ES-I3 (cell line): ENCODE results near the gene ARHGAP40.
"Not testable (repeated sequence)": the region's sequence is repeated elsewhere in the genome, so short reads cannot be mapped to it uniquely, and the experiment has no call there.

Experiments used
- H3K36me3 ChIP-seq: 2 replicates; pipeline ENCODE4 v1.6.1; 2013; ENCODE audit warnings: mild to moderate bottlenecking, low read length, control low read depth, moderate library complexity; ENCODE audit not compliant: insufficient read depth
- H3K4me1 ChIP-seq: 2 replicates; pipeline ENCODE4 v1.6.1; 2013; ENCODE audit warnings: mild to moderate bottlenecking, control low read depth, low read length; ENCODE audit not compliant: insufficient read depth
- H3K9ac ChIP-seq: 2 replicates; pipeline ENCODE4 v1.6.1; 2013; ENCODE audit warnings: low read depth, mild to moderate bottlenecking, low read length, moderate library complexity
- H3K9me3 ChIP-seq: 2 replicates; pipeline ENCODE4 v1.6.1; 2013; ENCODE audit warnings: mild to moderate bottlenecking, low read length, moderate library complexity; ENCODE audit not compliant: control insufficient read depth, insufficient read depth

ARHGAP40 gene

DNA sequence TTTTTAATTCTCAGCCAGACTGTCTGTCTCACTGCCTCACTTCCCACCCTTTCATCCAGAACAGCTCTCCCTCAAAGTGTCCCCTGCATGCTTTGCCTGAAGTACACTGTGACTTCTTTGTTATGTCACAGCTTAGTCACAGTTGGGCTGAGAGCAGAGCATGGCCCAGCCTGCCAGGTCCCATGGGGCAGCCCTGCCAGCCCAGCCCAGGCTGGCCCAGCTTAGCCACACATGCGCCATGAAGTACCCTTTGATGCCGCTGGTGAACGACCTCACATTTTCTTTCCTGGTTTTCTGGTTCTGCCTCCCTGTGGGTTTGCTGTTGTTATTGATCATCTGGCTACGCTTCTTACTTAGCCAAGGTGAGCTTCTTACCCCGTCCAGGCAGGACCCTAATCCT lies 20.6 kb upstream of the ARHGAP40 start, which contains the start of gene ADIG:
Gene ADIG, plus strand, starts transcription at position 185 of the 400 bp plus-strand sequence. Its CDS starts 54 bp downstream, at position 239.
- H3K9me3 ChIP-seq: no peaks in the 10 kb centered on the region
- H3K4me1 ChIP-seq: peaks cover 13% of the 10 kb centered on the region; the same call in 1 of the 2 replicates
- H3K9ac ChIP-seq: no peak within 1 kb of the TSS
- H3K36me3 ChIP-seq: no peaks in the 10 kb centered on the region; the same call in 1 of the 2 replicates

DNA sequence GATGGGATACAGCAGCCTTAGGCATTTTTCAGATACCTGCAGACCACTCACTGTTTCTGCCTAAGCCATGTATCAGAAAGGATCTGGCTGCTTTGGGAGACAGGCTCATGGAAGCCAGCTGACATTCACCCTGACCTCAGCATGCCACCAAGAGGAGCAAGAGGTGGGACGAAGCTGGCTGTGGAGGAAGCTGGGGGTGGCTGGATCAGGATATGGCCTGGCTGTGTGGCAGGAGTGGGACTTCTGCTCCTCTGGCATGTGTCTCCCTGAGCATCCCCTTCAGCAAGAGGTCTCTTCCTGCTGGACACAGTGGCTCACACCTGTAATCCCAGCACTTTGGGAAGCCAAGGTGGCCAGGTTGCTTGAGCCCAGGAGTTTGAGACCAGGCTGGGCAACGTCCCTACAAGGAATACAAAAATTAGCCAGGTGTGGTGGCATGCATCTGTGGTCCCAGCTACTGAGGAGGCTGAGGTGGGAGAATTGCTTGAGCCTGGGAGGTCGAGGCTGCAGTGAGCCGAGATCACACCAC lies 19.7 kb upstream of the ARHGAP40 start:
- Histone ChIP-seq H3K4me1 (peaks cover 13% of the 10 kb centered on the region; the same call in 1 of the 2 replicates), H3K9me3 (no peaks in the 10 kb centered on the region)

DNA sequence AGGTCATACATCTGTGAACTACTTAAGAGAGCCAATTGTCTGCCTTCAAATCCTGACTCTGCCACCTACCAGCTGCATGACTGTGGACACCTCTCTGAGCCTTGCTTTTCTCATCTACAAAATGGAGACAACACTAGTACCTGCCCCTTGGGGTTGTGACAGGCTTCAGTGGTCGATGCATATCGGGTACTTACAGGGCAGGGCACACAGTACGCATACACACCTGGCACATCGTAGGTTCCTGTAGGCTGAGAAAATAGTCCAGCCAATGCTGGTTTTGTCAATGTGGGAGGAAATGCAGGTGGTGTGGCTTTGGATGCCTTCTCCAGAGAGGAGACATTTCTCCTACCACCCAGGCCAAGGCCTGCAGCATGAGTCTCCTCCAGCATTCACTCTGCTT lies 18.3 kb upstream of the ARHGAP40 start:
- Histone ChIP-seq H3K9ac (no peak overlapping the region), H3K9me3 (no peaks in the 10 kb centered on the region), H3K4me1 (peaks cover 13% of the 10 kb centered on the region; the same call in 1 of the 2 replicates), H3K36me3 (no peaks in the 10 kb centered on the region)

More for the DNA sequence above, 19.7 kb upstream of the ARHGAP40 start:
- Histone ChIP-seq H3K36me3 (no peaks in the 10 kb centered on the region; the same call in 1 of the 2 replicates), H3K9ac (no peak overlapping the region)

DNA sequence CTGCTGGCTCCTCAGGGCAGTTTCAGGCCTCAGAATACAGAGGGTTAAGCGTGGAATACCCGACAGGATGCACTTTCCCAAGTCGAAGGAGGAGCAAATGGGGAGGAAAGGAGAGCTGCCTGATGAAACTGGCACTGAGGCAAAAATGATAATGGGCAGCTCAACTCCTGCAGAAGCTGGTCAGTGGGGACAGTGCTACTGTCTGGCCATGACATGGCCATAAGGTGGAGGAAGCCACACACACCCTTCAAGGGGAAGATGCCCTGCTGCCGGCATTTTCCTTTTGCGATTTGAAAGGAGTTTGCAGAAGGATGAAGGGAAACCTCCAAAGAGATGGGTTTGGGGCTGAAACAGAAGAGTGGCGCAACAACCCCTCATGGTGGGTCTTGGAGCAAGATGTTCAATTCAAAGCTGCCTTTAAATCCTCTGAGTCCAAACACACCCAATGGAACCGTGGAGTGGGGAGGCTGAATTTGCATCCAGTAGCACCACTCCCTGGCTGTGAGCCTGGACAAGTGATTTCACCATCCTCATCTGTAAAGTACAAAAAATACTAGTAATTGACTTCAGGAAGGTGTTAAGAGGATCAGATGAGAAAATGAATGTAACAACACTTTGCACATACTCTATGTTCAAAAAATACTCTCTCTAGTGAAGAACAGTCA lies 17.4 kb upstream of the ARHGAP40 start:
- Histone ChIP-seq H3K9me3 (no peaks in the 10 kb centered on the region), H3K9ac (no peak overlapping the region), H3K36me3 (no peaks in the 10 kb centered on the region), H3K4me1 (peaks cover 13% of the 10 kb centered on the region; the same call in 1 of the 2 replicates)

DNA sequence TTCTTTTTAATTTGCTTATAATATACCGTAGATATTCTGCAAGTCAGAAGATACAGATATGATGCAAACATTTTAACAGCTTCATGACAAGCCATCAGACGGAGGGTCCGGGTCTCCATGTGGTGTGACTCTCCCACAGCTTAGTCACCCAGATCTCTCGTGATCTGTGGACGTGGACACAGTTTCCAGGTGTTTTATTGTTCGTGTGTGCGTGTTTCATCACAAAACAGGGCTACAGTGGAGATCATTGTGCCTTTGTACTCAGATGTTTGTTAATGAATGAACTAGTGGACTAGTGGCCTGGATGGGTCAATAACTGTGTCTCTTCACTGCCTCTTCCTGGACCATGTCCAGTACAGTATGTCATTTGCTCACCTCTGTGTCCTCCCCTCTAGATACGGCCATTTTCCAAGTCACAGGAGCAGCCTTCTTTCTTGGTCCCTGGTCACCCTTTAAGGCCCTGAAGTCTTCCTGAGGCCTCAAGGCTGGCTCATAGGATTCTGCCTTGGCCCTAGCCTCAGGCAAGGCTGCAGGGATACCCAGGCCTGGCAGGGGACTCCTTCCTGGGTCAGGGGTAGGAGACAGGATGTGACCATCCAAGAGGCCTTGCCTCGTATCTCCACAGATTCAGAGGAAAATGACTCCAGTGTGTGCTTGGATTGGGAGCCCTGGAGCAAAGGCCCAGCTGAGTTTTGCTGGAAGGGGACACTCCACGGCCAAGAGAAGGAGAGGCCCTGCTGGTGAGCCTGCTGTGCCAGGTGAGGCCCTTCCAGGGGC lies 16.0 kb upstream of the ARHGAP40 start:
- H3K4me1 ChIP-seq: peaks cover 13% of the 10 kb centered on the region; the same call in 1 of the 2 replicates
- no peak overlapping the region for H3K9ac ChIP-seq

DNA sequence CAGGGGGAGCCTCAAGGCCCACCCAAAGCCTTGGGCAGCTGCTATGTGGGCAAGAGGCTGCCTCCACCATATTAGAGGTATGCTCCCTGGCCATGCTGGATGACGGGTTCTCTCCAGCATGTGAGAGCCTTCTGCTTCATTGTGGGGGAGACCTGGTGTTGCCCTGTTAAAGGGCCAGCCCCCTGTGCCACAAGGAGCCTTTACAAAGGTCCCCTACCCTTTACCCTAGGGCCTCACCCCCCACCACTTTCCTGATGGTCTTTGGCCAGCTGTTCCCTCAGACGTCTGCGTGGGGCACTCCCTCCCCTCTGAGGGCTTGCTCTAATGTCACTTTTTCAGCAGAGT lies 15.5 kb upstream of the ARHGAP40 start:
- Histone ChIP-seq H3K4me1 (peaks cover 13% of the 10 kb centered on the region; the same call in 1 of the 2 replicates), H3K9me3 (no peaks in the 10 kb centered on the region), H3K36me3 (no peaks in the 10 kb centered on the region), H3K9ac (no peak overlapping the region)

More for the DNA sequence above, 16.0 kb upstream of the ARHGAP40 start:
- Histone ChIP-seq H3K9me3 (no peaks in the 10 kb centered on the region), H3K36me3 (no peaks in the 10 kb centered on the region)

DNA sequence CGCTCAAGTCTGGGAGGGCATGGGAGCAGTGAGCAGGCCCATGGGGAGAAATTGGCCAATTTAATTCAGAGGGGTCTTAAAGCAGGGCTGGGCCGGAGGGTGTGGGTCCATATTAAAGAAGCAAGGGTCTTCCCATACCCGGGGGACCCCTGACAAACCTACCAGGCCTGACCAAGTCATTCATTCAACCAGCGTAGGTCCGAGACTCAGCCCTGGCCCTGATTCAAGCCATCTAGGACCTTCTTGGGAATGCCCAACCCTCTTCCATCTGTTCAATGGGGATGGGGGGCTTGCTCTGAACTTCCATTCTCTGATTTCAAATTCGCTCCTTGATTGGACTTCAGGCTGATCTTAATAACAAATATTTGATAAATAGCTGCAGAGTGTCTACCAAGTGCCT lies 13.3 kb upstream of the ARHGAP40 start:
- Histone ChIP-seq H3K9ac (no peak overlapping the region), H3K9me3 (no peaks in the 10 kb centered on the region), H3K36me3 (no peaks in the 10 kb centered on the region), H3K4me1 (peaks cover 23% of the 10 kb centered on the region)

DNA sequence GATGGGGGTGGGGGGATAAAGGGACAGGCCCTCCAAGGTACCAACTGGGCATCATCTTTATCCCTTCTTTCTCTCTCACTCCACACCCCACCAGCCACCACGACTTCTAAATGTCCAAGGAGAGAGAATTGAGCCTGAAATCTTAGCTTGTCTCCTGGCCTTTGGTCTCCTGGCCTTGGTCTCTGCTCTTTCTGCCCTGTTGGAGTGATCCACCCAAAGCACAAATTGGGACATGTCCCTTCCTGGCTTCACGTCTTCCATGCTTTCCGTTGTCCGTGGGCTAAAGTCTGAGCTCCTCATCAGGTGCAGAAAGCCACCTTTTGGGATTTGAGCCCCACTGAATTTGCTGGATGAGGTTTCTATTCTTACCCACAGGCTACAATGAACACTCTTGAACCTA lies 12.3 kb upstream of the ARHGAP40 start:
- peaks cover 17% of the 10 kb centered on the region for H3K4me1 ChIP-seq

DNA sequence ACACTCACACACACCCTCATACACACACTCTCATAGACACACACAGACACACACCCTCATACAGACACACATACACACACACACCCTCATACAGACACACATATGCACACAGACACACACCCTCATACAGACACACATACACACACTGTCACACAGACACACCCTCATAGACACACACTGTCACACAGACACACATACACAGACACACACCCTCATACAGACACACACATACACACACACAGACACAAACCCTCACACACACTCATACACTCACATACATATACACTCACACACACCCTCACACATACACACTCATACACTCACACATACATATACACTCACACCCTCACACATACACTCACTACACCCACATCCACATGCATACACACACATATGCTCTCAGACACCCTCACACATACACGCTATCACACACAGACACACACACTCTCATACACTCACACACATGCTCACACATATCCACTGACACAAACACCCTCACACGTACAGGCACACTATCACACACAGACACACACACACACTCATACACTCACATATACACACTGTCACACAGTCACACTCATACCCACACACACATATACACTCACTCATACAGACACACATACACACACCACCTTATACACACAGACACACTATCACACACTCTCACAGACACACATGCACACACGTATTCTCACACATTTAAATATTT lies 11.5 kb upstream of the ARHGAP40 start:
- Histone ChIP-seq H3K9ac (no peak overlapping the region), H3K4me1 (peaks cover 16% of the 10 kb centered on the region), H3K9me3 (no peaks in the 10 kb centered on the region), H3K36me3 (no peaks in the 10 kb centered on the region)

More for the DNA sequence above, 12.3 kb upstream of the ARHGAP40 start:
- no peaks in the 10 kb centered on the region for H3K36me3 ChIP-seq
- H3K9me3 ChIP-seq: no peaks in the 10 kb centered on the region
- H3K9ac ChIP-seq: no peak overlapping the region

DNA sequence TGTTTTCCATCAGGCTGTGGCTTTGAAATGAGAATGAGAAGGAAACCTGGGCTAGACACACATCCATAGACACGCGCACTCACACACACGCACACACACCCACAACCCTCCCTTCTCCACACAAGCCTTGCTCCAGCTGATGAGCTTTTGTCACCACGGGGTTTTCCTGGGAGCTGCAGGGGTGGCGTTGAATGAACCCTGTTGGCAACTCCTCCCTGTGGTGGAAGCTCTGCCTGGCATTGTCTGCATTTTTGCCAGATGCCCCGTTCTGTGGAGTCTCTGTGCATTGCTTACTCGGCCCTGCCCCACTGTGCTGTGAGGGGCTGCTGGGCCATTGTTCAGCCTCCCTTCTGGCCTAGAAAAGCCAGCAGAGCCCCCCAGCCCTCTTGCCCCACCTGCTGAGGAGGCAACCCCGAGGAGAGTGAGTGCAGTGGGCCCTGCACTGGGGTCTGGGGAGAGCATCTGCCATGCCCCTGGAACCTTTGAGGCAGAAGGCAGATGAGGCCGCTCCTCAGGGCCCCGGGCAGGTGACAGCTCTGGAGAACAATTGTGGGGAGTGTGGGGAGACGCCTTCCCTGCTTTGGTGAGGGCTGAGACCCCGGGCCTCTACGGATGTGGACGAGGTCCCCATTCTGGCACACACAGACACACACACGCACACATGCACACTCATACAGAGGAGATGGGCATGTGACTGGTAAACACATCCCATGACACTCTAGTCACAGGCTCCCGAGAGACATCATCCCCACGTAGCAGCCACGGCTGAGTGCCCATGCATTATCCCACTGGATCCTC lies 10.7 kb upstream of the ARHGAP40 start:
- Histone ChIP-seq H3K36me3 (no peaks in the 10 kb centered on the region), H3K4me1 (peaks cover 16% of the 10 kb centered on the region), H3K9me3 (no peaks in the 10 kb centered on the region), H3K9ac (no peak overlapping the region)

DNA sequence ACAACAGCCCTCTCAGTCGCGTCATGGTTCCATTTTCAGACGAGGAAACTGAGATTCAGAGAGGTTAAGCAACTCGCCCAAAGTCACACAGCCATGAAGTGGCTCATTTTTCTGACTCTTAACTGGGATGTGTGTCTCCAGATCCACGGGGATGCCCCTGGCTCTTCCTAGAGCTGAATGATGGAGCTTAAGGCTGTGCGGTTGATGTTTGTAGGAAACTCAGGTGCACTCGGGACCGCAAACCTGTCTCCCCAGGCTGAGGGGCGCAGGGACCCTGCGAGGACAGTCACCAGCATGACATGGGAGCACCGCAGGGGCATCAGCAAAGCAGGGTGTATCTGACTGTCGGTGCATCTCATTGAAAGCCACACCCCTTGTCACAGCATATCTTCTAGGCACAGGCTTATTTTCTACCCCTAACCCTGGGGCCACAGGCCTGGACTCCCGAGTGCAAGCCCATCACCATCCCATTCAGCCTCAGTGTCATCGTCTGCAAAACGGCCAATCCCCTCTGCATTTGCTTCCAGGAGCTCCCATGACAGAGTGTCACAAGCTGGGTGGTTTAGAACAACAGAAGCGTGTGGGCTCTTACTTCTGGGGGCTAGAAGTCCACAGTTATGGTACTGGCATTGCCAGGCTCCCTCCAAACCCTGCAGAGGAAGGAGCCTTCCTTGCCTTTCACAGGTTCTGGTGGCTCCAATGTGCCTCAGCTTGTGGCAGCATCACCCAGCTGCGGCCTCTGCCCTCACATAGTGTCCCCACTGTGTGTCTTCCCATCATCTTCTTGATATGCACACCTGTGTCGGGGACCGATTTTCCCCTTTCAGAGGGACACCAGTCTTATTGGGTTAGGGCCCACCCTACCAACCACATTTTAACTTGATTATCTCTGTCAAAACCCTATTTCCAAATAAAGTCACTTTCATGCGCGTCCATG lies 9.9 kb upstream of the ARHGAP40 start:
- H3K4me1 ChIP-seq: peaks cover 16% of the 10 kb centered on the region
- H3K9me3 ChIP-seq: no peaks in the 10 kb centered on the region
- no peak overlapping the region for H3K9ac ChIP-seq
- no peaks in the 10 kb centered on the region for H3K36me3 ChIP-seq

DNA sequence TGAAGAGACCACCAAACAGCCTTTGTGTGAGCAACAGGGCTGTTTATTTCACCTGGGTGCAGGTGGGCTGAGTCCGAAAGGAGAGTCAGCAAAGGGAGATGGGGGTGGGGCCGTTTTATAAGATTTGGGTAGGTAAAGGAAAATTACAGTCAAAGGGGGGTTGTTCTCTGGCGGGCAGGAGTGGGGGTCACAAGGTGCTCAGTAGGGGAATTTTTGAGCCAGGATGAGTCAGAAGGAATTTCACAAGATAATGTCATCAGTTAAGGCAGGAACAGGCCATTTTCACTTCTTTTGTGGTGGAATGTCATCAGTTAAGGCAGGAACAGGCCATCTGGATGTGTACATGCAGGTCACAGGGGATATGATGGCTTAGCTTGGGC lies 9.2 kb upstream of the ARHGAP40 start:
- H3K9me3 ChIP-seq: not testable (repeated sequence)

DNA sequence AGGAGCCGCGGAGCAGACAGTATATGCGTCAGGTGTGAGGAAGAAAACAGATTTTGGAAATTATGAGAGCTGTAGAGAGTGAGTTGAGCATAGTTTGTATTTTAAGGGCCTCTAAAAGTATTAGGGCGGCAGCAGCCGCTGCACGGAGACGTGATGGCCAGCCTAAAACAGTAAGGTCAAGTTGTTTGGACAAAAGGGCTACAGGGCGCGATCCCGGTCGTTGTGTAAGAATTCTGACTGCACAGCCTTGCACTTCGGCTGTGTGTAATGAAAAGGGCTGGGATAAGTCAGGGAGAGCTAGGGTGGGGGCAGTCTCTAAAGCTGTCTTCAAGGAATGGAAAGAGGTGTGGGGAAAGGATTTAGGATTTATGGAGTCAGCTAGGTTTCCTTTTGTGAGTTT lies 7.3 kb upstream of the ARHGAP40 start:
- peaks cover 16% of the 10 kb centered on the region for H3K4me1 ChIP-seq
- H3K36me3 ChIP-seq, H3K9ac ChIP-seq: not testable (repeated sequence)

More for the DNA sequence above, 9.2 kb upstream of the ARHGAP40 start:
- not testable (repeated sequence) for H3K9ac ChIP-seq, H3K36me3 ChIP-seq
- H3K4me1 ChIP-seq: peaks cover 16% of the 10 kb centered on the region

More for the DNA sequence above, 7.3 kb upstream of the ARHGAP40 start:
- not testable (repeated sequence) for H3K9me3 ChIP-seq
